Caco-2 (cell line): ENCODE results near the gene KCTD21. TPM values are rescaled to one million over a fixed set of nuclear protein-coding genes. Genes with fewer than 3 reads are reported as not detected.
"Not testable (repeated sequence)": the region's sequence is repeated elsewhere in the genome, so short reads cannot be mapped to it uniquely, and the experiment has no call there.

Source experiments
- BruUV-seq: library from RNA; stranded (reverse); fragments of 400-500 nt; replicated peaks from 2 replicates; lab custom pipeline; 2021; lab: Mats Ljungman, UMichigan
- CTCF ChIA-PET: fragments of 300-600 bp; sonication (Branson Sonifier 250); formaldehyde crosslinking; loops from one replicate; lab custom pipeline; 2022; ENCODE audit warnings: antibody characterized with exemption; lab: Charles Lee
- POLR2A ChIA-PET: fragments of 300-600 bp; sonication (Branson Sonifier 250); formaldehyde crosslinking; loops from one replicate; lab custom pipeline; 2022; ENCODE audit warnings: antibody characterized with exemption; lab: Charles Lee
- DNase-seq, 2 experiments: peaks; one replicate each; pipeline versions ENCODE4 v3.0.0 to v3.0.0-alpha.2; 2020 to 2022
- H3K27me3 ChIP-seq: replicated peaks from 2 replicates; pipeline ENCODE4 v1.6.0; 2011; ENCODE audit warnings: low read length; ENCODE audit not compliant: control insufficient read depth, insufficient read depth
- H3K36me3 ChIP-seq: 2 replicates; pipeline ENCODE4 v1.5.1; 2011; ENCODE audit warnings: low read length; ENCODE audit not compliant: control insufficient read depth, insufficient read depth
- H3K4me1 ChIP-seq: fragments of 250-450 bp; sonication (Bioruptor Pico); 2 replicates; pipeline ENCODE4 v1.5.1; 2020; ENCODE audit warnings: mild to moderate bottlenecking
- H3K4me3 ChIP-seq: 2 replicates; pipeline ENCODE4 v1.5.1; 2011; ENCODE audit warnings: low read depth, mild to moderate bottlenecking, control low read depth, low read length
- H3K9me3 ChIP-seq: fragments of 250-450 bp; sonication (Bioruptor Pico); 2 replicates; pipeline ENCODE4 v1.5.1; 2020; ENCODE audit warnings: mild to moderate bottlenecking, moderate library complexity
- H3K27ac Mint-ChIP-seq: one replicate; pipeline ENCODE4 v1.8.0; 2022; ENCODE audit warnings: mixed read lengths; ENCODE audit not compliant: unreplicated experiment
- H3K27me3 Mint-ChIP-seq: one replicate; pipeline ENCODE4 v1.8.0; 2022; ENCODE audit warnings: mixed read lengths; ENCODE audit not compliant: insufficient read depth, unreplicated experiment
- H3K36me3 Mint-ChIP-seq: one replicate; pipeline ENCODE4 v1.8.0; 2022; ENCODE audit warnings: mild to moderate bottlenecking, mixed read lengths; ENCODE audit not compliant: insufficient read depth, unreplicated experiment
- H3K4me1 Mint-ChIP-seq: one replicate; pipeline ENCODE4 v1.8.0; 2022; ENCODE audit warnings: low read depth, mixed read lengths; ENCODE audit not compliant: unreplicated experiment
- H3K4me3 Mint-ChIP-seq: one replicate; pipeline ENCODE4 v1.8.0; 2022; ENCODE audit warnings: mild to moderate bottlenecking, moderate library complexity, mixed read lengths; ENCODE audit not compliant: unreplicated experiment
- H3K9me3 Mint-ChIP-seq: one replicate; pipeline ENCODE4 v1.8.0; 2022; ENCODE audit warnings: mixed read lengths; ENCODE audit not compliant: unreplicated experiment
- CTCF ChIP-seq, 2 experiments: fragments of 200-600 bp in 1 of 2; IDR thresholded peaks; 1 replicate in 1 of 2; 2 replicates in 1 of 2; pipeline versions ENCODE4 v1.5.1 to v1.8.0; 2011 to 2022; ENCODE audit warnings: antibody characterized with exemption in 1 of 2, control low read depth in 1 of 2, inconsistent platforms in 1 of 2, low read depth in 1 of 2, low read length in 1 of 2, mild to moderate bottlenecking in 1 of 2, moderate library complexity in 1 of 2; ENCODE audit not compliant: insufficient read depth in 1 of 2, severe bottlenecking in 1 of 2, unreplicated experiment in 1 of 2
- intact Hi-C: fragments of 100-400 bp; cut with micrococcal nuclease; formaldehyde crosslinking; loops from one replicate; pipeline ENCODE4 v1.10.0; 2022; ENCODE audit not compliant: unreplicated experiment
- total RNA-seq: library from RNA; stranded (reverse); gene quantifications from 2 replicates; pipeline ENCODE4 v1.2.3, GENCODE V29; 2022

The KCTD21 gene
- total RNA-seq, 1 experiment from 2014 or later = 6.4 TPM

- CTCF ChIA-PET = no interaction called here
- intact Hi-C loops = no loop called here
Observed at GRCh38 chr11:78176605-78177141, 11.8 kb downstream of the KCTD21 start.

GRCh38 chr11:78175862-78176261 lies 12.6 kb downstream of the KCTD21 start:
- H3K4me3 Mint-ChIP-seq, CTCF ChIA-PET, H3K27me3 ChIP-seq, DNase-seq, H3K36me3 Mint-ChIP-seq, H3K36me3 ChIP-seq, H3K9me3 ChIP-seq, H3K4me3 ChIP-seq, POLR2A ChIA-PET, H3K4me1 ChIP-seq, BruUV-seq, H3K27ac Mint-ChIP-seq, H3K9me3 Mint-ChIP-seq, H3K27me3 Mint-ChIP-seq: not testable (repeated sequence)
- intact Hi-C loops = loop anchor here (2.0 kb wide), 1 partner anchor 27 kb away; no protein-coding TSS in a partner anchor
- peaks cover 11% of the 10 kb centered on the region for H3K4me1 Mint-ChIP-seq

More at GRCh38 chr11:78176605-78177141, 11.8 kb downstream of the KCTD21 start:
- POLR2A ChIA-PET = no interaction called here
- no peaks in the 10 kb centered on the region for H3K36me3 ChIP-seq
- H3K4me1 Mint-ChIP-seq = peaks cover 11% of the 10 kb centered on the region
- H3K4me3 ChIP-seq = no peak overlapping the region
- H3K27me3 Mint-ChIP-seq = no peaks in the 10 kb centered on the region
- H3K4me3 Mint-ChIP-seq = no peak overlapping the region
- H3K4me1 ChIP-seq = peaks cover 7% of the 10 kb centered on the region; the same call in 1 of the 2 replicates
- H3K9me3 ChIP-seq = no peaks in the 10 kb centered on the region
- peaks cover 5% of the 10 kb centered on the region for H3K36me3 Mint-ChIP-seq
- no peaks in the 10 kb centered on the region for H3K27me3 ChIP-seq
- H3K9me3 Mint-ChIP-seq = no peaks in the 10 kb centered on the region
- H3K27ac Mint-ChIP-seq = no peak overlapping the region
- no TSS peak for BruUV-seq
- TF ChIP-seq CTCF (IDR thresholded peaks at IDR 0.05; ENCODE audit: insufficient read depth in 1 of 2, low read depth in 1 of 2, low read length in 1 of 2, severe bottlenecking in 1 of 2, unreplicated experiment in 1 of 2) = no peak
- no peak for DNase-seq

- TF ChIP-seq CTCF (IDR thresholded peaks at IDR 0.05; ENCODE audit: insufficient read depth in 1 of 2, low read depth in 1 of 2, low read length in 1 of 2, severe bottlenecking in 1 of 2, unreplicated experiment in 1 of 2) = no peak
- H3K27me3 ChIP-seq = no peaks in the 10 kb centered on the region
- Mint-ChIP-seq H3K9me3 (no peaks in the 10 kb centered on the region), H3K27me3 (no peaks in the 10 kb centered on the region), H3K4me3 (no peak overlapping the region), H3K27ac (no peak overlapping the region), H3K36me3 (no peaks in the 10 kb centered on the region), H3K4me1 (peaks cover 8% of the 10 kb centered on the region)
- intact Hi-C loops = no loop called here
- BruUV-seq = no TSS peak
- no peaks in the 10 kb centered on the region for H3K4me1 ChIP-seq
- ChIA-PET CTCF (no interaction called here), POLR2A (no interaction called here)
- no peaks in the 10 kb centered on the region for H3K36me3 ChIP-seq
- DNase-seq = no peak
- H3K9me3 ChIP-seq = no peaks in the 10 kb centered on the region
- H3K4me3 ChIP-seq = no peak overlapping the region
Observed at GRCh38 chr11:78171951-78172350, 16.5 kb downstream of the KCTD21 start.
